Aorta (tissue), 5 donors: Measurements from ENCODE around the gene CLEC14A. TPM values are rescaled to one million over a fixed set of nuclear protein-coding genes. Genes with fewer than 3 reads are reported as not detected.
A peak's percentile ranks its signal among the peaks of the same experiment; 100 is the strongest.

Source experiments
- ATAC-seq: fragments of 200-7000 bp; cut with Tn5 transposase; one replicate; pipeline ENCODE4 v1.9.1; 2022; ENCODE audit warnings: moderate library complexity; ENCODE audit not compliant: low FRiP score
- DNase-seq, 2 donors: peaks; one replicate each; pipeline ENCODE4 v3.0.0-alpha.2; 2020
- H3K27ac ChIP-seq, 2 donors: one replicate each; pipeline ENCODE4 v1.5.1; 2013; ENCODE audit warnings: low read length in 2 of 2, mild to moderate bottlenecking in 2 of 2, moderate library complexity in 2 of 2, control low read depth in 1 of 2, inconsistent platforms in 1 of 2, low read depth in 1 of 2
- H3K27me3 ChIP-seq, 2 donors: one replicate each; pipeline ENCODE4 v1.6.1; 2013; ENCODE audit warnings: control low read depth in 1 of 2, low read length in 1 of 2, mild to moderate bottlenecking in 1 of 2, moderate library complexity in 1 of 2; ENCODE audit not compliant: insufficient read depth in 2 of 2, control insufficient read depth in 1 of 2
- H3K36me3 ChIP-seq, 2 donors: one replicate each; pipeline ENCODE4 v1.6.1; 2013; ENCODE audit warnings: control low read depth in 1 of 2, low read length in 1 of 2, mild to moderate bottlenecking in 1 of 2; ENCODE audit not compliant: insufficient read depth in 2 of 2, control insufficient read depth in 1 of 2
- H3K4me1 ChIP-seq, 2 donors: one replicate each; pipeline ENCODE4 v1.6.1; 2013; ENCODE audit warnings: low read length in 2 of 2, control low read depth in 1 of 2, mild to moderate bottlenecking in 1 of 2, moderate library complexity in 1 of 2; ENCODE audit not compliant: insufficient read depth in 2 of 2, control insufficient read depth in 1 of 2
- H3K4me3 ChIP-seq, 2 donors: one replicate each; pipeline ENCODE4 v1.5.1; 2013; ENCODE audit warnings: low read length in 2 of 2, control low read depth in 1 of 2, mild to moderate bottlenecking in 1 of 2
- H3K9me3 ChIP-seq: one replicate; pipeline ENCODE4 v1.6.1; 2013; ENCODE audit warnings: mild to moderate bottlenecking, low read length; ENCODE audit not compliant: control insufficient read depth
- WGBS, 2 donors: extraction: QIAGEN DNeasy Blood & Tissue Kit; methylation state at CpG; one replicate each; pipeline ENCODE4 v1.1.7; 2013; 5-methylcytosine and 5-hydroxymethylcytosine counted together
- intact Hi-C, 2 donors: fragments of 100-400 bp; cut with DNase I; formaldehyde crosslinking; loops; one replicate each; pipeline versions ENCODE4 v1.14.2 to v1.15.0; 2022
- polyA plus RNA-seq, 2 donors: library from polyadenylated mRNA; stranded (reverse); fragments of 200-250 nt; gene quantifications; one replicate each; pipeline ENCODE4 v1.2.3, GENCODE V29; 2013
- total RNA-seq, 2 donors: library from RNA; stranded (reverse); fragmentation: NEBNext Ultra II Directional; extraction: Animal tissue kit (Norgen Biotek cat#: 25700); gene quantifications; one replicate each; pipeline ENCODE4 v1.2.1, GENCODE V29; 2021
- donor health status: healthy with polysubstance abuse.
- donor health status: Bipolar disorder and iron deficiency.
- donor health status: DM: no; HTN: no; CAD: no.
- donor health status: DM: no; HTN: no; CAD: no.
- donor health status: DM: yes; HTN: yes; CAD: no.

The CLEC14A gene
- total and polyA plus RNA-seq, 4 donors, result 2.4 to 56.0 (median 21.6) TPM

DNA sequence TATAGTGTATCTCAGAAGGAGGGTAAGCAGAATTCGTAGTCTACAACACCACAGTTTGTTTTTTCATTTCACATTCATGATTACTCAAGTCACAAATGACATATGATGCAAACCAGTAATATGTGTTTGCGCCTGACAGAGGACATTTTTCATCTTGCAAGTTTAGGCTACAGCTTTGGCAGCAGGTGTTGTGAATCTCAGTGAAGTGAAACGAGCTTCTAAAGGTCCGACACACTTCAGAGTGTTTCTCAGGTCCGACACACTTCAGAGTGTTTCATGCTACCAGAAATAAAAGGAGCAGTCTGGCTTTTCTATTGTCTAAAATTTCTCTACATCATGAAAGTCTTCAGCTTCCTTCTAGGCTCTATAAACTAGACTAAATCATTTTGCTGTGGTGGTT lies 22.7 kb downstream of the CLEC14A start:
- ATAC-seq (no peak), DNase-seq (no peak)
- 49 to 54% methylated on average over 5 of the region's 5 CpGs for WGBS, 2 donors
- Histone ChIP-seq H3K9me3 (no peaks in the 10 kb centered on the region), H3K27ac (no peak overlapping the region), H3K4me3 (no peak overlapping the region), H3K4me1 (no peaks in the 10 kb centered on the region), H3K36me3 (no peaks in the 10 kb centered on the region), H3K27me3 (no peaks in the 10 kb centered on the region)
- intact Hi-C loops, result no loop called here

DNA sequence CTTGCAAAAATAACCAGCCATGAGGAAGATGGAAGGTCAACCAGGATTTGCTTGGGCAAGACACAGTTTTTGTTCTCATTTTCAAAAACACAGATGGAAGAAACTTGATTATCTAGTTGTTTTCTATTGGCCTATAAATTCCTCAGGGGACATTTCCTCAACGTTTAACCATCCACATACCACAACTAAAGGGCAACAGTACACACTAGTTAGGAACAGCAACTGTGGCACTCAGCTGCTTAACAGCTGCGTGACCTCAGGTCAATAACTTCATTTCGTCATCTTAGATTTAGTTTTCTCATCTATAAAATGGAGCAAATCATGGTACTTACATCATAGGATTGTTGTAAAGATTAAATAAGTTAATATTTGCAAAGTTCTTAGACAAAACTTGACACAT lies 29.5 kb downstream of the CLEC14A start:
- H3K4me1 ChIP-seq, result no peaks in the 10 kb centered on the region
- no peak for ATAC-seq
- DNase-seq, result no peak
- H3K27ac ChIP-seq, result no peak overlapping the region
- intact Hi-C loops, result no loop called here
- no peaks in the 10 kb centered on the region for H3K27me3 ChIP-seq
- WGBS, 2 donors, result 59 to 60% methylated on average over 3 of the region's 3 CpGs
- H3K36me3 ChIP-seq, result no peaks in the 10 kb centered on the region
- no peak overlapping the region for H3K4me3 ChIP-seq
- H3K9me3 ChIP-seq, result no peaks in the 10 kb centered on the region

DNA sequence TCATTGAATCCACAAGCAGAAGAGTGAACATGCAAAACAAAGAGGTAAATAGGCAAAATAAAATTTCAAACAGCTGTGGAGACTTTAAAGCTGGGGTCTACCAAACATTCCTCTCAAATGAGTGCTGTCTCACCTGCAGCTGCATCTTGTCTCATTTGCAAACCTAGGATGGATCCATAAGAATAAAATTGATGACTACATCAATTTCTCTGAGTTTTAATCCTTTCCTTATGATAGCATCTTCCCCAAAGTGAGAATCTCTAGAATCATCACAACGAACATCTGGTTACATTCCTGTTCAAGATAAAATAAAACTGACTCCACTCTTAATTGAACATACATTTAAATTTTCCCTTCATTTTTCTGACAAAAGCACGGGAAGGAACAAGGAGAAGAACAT lies 29.9 kb downstream of the CLEC14A start:
- no peak overlapping the region for H3K27ac ChIP-seq
- H3K36me3 ChIP-seq, result no peaks in the 10 kb centered on the region
- ATAC-seq (no peak), DNase-seq (no peak)
- no peaks in the 10 kb centered on the region for H3K27me3 ChIP-seq
- no peaks in the 10 kb centered on the region for H3K4me1 ChIP-seq
- WGBS, 2 donors, result 72 to 81% methylated on average over 2 of the region's 2 CpGs
- H3K9me3 ChIP-seq, result no peaks in the 10 kb centered on the region
- H3K4me3 ChIP-seq, result no peak overlapping the region
- intact Hi-C loops, result no loop called here

GRCh38 chr14:38224338-38224737 lies 31.6 kb downstream of the CLEC14A start:
- Histone ChIP-seq H3K36me3 (no peaks in the 10 kb centered on the region), H3K9me3 (no peaks in the 10 kb centered on the region), H3K4me1 (no peaks in the 10 kb centered on the region), H3K4me3 (no peak overlapping the region), H3K27ac (no peak overlapping the region), H3K27me3 (no peaks in the 10 kb centered on the region)
- ATAC-seq, result no peak
- DNase-seq, result no peak
- intact Hi-C loops, result no loop called here

- DNase-seq, result no peak
- Histone ChIP-seq H3K27ac (no peak overlapping the region), H3K9me3 (no peaks in the 10 kb centered on the region)
Measured at GRCh38 chr14:38221077-38221476, 34.8 kb downstream of the CLEC14A start.

GRCh38 chr14:38217553-38217952 lies 38.3 kb downstream of the CLEC14A start:
- Histone ChIP-seq H3K27me3 (no peaks in the 10 kb centered on the region), H3K4me3 (no peak overlapping the region), H3K4me1 (no peaks in the 10 kb centered on the region), H3K36me3 (no peaks in the 10 kb centered on the region), H3K9me3 (no peaks in the 10 kb centered on the region), H3K27ac (no peak overlapping the region)
- no peak for ATAC-seq
- 58 to 61% methylated on average over 2 of the region's 2 CpGs for WGBS, 2 donors
- intact Hi-C loops, result no loop called here
- DNase-seq, result no peak

More at GRCh38 chr14:38221077-38221476, 34.8 kb downstream of the CLEC14A start:
- no peaks in the 10 kb centered on the region for H3K4me1 ChIP-seq
- H3K27me3 ChIP-seq, result no peaks in the 10 kb centered on the region
- 83 to 91% methylated on average over 3 of the region's 3 CpGs for WGBS, 2 donors
- H3K36me3 ChIP-seq, result no peaks in the 10 kb centered on the region
- H3K4me3 ChIP-seq, result no peak overlapping the region
- intact Hi-C loops, result no loop called here
- no peak for ATAC-seq

DNA sequence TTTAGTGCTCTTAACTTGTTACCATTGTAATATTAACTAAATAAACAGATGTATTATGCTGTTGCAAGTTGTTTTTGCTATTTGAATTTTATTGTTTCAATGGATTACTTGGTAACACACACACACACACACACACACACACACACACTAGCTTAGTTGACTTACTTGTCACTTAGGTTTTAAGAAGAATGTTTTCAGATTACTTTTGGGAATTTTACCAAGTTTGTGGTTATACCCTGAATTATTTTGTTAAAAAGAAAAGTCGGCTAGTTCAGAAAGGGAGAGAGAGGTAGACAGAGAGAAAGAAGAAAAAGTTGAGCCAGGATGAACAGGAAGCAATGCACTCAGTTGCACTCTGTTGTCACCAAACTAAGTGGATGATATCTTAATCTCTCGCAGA lies 42.9 kb downstream of the CLEC14A start:
- Histone ChIP-seq H3K27ac (no peak overlapping the region), H3K4me3 (no peak overlapping the region), H3K36me3 (no peaks in the 10 kb centered on the region), H3K27me3 (no peaks in the 10 kb centered on the region), H3K9me3 (no peaks in the 10 kb centered on the region), H3K4me1 (no peaks in the 10 kb centered on the region)
- 66 to 69% methylated on average over 2 of the region's 2 CpGs for WGBS, 2 donors
- ATAC-seq (no peak), DNase-seq (no peak)
- intact Hi-C loops, result no loop called here

DNA sequence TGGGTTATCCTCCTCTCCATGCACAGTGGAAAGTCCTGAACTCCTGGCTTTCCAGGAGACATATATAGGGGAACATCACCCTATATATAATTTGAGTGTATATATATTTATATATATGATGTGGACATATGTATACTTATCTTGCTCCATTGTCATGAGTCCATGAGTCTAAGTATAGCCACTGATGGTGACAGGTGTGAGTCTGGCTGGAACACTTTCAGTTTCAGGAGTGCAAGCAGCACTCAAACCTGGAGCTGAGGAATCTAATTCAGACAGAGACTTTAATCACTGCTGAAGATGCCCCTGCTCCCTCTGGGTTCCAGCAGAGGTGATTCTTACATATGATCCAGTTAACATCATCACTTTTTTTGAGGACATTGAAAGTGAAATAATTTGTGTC lies 43.8 kb downstream of the CLEC14A start:
- no peak for ATAC-seq
- Histone ChIP-seq H3K27ac (no peak overlapping the region), H3K27me3 (no peaks in the 10 kb centered on the region), H3K9me3 (no peaks in the 10 kb centered on the region), H3K4me1 (no peaks in the 10 kb centered on the region), H3K4me3 (no peak overlapping the region), H3K36me3 (no peaks in the 10 kb centered on the region)
- intact Hi-C loops, result no loop called here
- DNase-seq, result no peak

- WGBS, 2 donors, result 3 to 4% methylated on average over 33 to 34 of the region's 34 CpGs
- Histone ChIP-seq H3K27ac (no peak overlapping the region), H3K4me1 (no peaks in the 10 kb centered on the region), H3K4me3 (peak overlapping the region; percentile 22 to 57), H3K27me3 (no peaks in the 10 kb centered on the region), H3K9me3 (no peaks in the 10 kb centered on the region), H3K36me3 (no peaks in the 10 kb centered on the region)
- no peak for DNase-seq
- intact Hi-C loops, result no loop called here
- no peak for ATAC-seq
Measured at GRCh38 chr14:38211255-38211735, 44.6 kb downstream of the CLEC14A start.
